HEK293T (cell line): ENCODE measurements around the gene SKAP2.

Source experiments
- BHLHE40 ChIP-seq: fragments of 450-650 bp; IDR thresholded peaks from 2 replicates; pipeline ENCODE4 v1.6.1; 2016; ENCODE audit warnings: mild to moderate bottlenecking, moderate library complexity, borderline replicate concordance
- ELF4 ChIP-seq: fragments of 450-650 bp; IDR thresholded peaks from 2 replicates; pipeline ENCODE4 v1.6.1; 2017; ENCODE audit warnings: antibody characterized with exemption
- FOXA1 ChIP-seq: fragments of 450-650 bp; IDR thresholded peaks from 2 replicates; pipeline ENCODE4 v1.6.1; 2016; ENCODE audit warnings: mild to moderate bottlenecking
- FOXK2 ChIP-seq: fragments of 450-650 bp; IDR thresholded peaks from 2 replicates; pipeline ENCODE4 v1.6.1; 2016; ENCODE audit warnings: mild to moderate bottlenecking
- FOXM1 ChIP-seq: fragments of 450-650 bp; IDR thresholded peaks from 2 replicates; pipeline ENCODE4 v1.6.1; 2017; ENCODE audit warnings: mild to moderate bottlenecking, borderline replicate concordance
- HDGF ChIP-seq: fragments of 450-650 bp; IDR thresholded peaks from 2 replicates; pipeline ENCODE4 v1.6.1; 2017; ENCODE audit warnings: antibody characterized with exemption, borderline replicate concordance
- L3MBTL2 ChIP-seq: fragments of 450-650 bp; conservative IDR thresholded peaks from 2 replicates; pipeline ENCODE4 v1.6.1; 2016; ENCODE audit warnings: mild to moderate bottlenecking
- NFRKB ChIP-seq: fragments of 450-650 bp; IDR thresholded peaks from 2 replicates; pipeline ENCODE4 v1.6.1; 2016; ENCODE audit warnings: mild to moderate bottlenecking, moderate library complexity
- PKNOX1 ChIP-seq: fragments of 450-650 bp; IDR thresholded peaks from 2 replicates; pipeline ENCODE4 v1.6.1; 2016
- SP1 ChIP-seq: fragments of 450-650 bp; IDR thresholded peaks from 2 replicates; pipeline ENCODE4 v1.6.1; 2017
- SUZ12 ChIP-seq: fragments of 450-650 bp; IDR thresholded peaks from 2 replicates; pipeline ENCODE4 v1.6.1; 2016; ENCODE audit warnings: mild to moderate bottlenecking
- TARDBP ChIP-seq: fragments of 450-650 bp; IDR thresholded peaks from 2 replicates; pipeline ENCODE4 v1.6.1; 2016
- ZNF384 ChIP-seq: fragments of 450-650 bp; IDR thresholded peaks from 2 replicates; pipeline ENCODE4 v1.6.1; 2016

GRCh38 chr7:26729150-26729775 is 135.1 kb downstream of the SKAP2 start:
- no peak for TF ChIP-seq ELF4
- TF ChIP-seq FOXA1, result no peak
- TF ChIP-seq SP1, result no peak
- TF ChIP-seq HDGF, result no peak
- TF ChIP-seq FOXM1, result no peak
- no peak for TF ChIP-seq BHLHE40
- TF ChIP-seq SUZ12, result no peak
- no peak for TF ChIP-seq TARDBP
- TF ChIP-seq FOXK2, result no peak
- TF ChIP-seq L3MBTL2, result no peak
- TF ChIP-seq ZNF384, result no peak
- no peak for TF ChIP-seq PKNOX1
- TF ChIP-seq NFRKB, result no peak
